NCI-H69 (cell line): ENCODE results near the gene METTL25.
"Not testable (repeated sequence)": the region's sequence is repeated elsewhere in the genome, so short reads cannot be mapped to it uniquely, and the experiment has no call there.

ENCODE experiments used
- DNase-seq: peaks from one replicate; lab custom pipeline; 2025; lab: John Stamatoyannopoulos, UW

METTL25 gene, protein sequence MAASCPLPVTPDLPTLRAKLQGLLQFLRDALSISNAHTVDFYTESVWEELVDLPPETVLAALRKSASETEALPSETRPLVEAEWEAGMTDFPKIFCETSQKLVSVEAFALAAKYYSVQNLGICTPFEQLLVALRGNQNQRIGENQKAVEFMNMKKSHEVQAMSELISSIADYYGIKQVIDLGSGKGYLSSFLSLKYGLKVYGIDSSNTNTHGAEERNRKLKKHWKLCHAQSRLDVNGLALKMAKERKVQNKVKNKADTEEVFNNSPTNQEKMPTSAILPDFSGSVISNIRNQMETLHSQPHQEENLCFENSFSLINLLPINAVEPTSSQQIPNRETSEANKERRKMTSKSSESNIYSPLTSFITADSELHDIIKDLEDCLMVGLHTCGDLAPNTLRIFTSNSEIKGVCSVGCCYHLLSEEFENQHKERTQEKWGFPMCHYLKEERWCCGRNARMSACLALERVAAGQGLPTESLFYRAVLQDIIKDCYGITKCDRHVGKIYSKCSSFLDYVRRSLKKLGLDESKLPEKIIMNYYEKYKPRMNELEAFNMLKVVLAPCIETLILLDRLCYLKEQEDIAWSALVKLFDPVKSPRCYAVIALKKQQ

DNA sequence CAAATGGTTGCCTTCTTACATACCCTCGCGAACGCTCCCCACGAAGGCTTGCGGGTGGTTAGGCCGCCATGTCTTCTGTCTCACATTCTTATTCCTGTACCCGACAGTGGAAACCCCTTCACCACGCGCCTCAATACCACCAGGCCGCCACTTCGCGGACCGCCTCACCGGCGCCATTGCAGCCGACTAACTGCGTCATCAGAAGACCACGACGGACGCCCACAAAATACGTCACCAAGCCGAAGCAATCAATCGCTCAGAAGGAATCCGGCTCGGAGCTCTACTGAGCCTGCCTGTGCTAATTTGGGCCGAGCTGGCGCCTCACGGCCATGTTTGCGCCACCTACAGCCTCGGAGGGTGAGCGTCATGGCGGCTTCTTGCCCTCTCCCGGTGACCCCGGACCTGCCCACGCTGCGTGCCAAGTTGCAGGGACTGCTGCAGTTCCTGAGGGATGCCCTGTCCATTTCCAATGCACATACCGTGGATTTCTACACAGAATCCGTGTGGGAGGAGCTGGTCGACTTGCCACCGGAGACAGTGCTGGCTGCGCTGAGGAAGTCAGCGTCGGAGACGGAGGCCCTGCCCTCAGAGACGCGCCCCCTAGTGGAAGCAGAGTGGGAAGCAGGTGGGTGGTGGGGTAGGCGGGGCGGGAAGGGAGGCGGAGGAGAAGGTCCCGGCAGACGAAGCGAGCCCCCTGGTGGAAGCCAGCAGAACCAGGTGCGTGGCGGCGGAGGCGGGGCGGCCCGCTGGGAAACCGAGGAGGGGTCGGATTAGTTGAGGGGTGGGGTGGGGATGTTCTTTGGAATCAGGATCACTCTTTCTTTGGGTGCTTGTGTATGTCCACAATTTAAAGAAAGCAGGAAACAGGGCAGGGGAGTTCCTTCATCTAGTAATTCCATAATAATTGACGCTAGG is at the start of gene METTL25, which contains the start of gene CCDC59:
Gene METTL25 (plus strand): TSS at position 330 of the 915 bp plus-strand sequence. CDS start 37 bp downstream, at position 367.
Gene CCDC59 (minus strand): TSS at position 188 of the 915 bp plus-strand sequence. CDS start 11 bp downstream, at position 177.
- peak; percentile 99 for DNase-seq

DNA sequence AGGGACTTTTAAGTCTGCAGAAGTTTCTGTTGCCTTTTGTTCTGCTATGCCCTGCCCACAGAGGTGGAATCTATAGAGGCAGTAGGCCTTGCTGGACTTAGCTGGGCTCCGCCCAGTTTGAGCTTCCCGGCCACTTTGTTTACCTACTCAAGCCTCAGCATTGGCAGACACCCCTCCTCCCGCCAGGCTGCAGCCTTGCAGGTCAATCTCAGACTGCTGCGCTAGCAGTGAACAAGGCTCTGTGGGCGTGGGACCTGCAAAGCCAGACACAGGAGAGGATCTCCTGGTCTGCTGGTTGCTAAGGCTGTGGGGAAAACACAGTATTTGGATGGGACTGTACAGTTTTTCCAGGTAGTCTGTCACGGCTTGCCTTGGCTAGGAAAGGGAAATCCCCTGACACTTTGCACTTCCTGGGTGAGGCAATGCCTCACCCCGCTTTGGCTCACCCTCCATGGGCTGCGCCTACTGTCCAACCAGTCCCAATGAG is 43.9 kb upstream of the METTL25 start:
- DNase-seq = no peak

DNA sequence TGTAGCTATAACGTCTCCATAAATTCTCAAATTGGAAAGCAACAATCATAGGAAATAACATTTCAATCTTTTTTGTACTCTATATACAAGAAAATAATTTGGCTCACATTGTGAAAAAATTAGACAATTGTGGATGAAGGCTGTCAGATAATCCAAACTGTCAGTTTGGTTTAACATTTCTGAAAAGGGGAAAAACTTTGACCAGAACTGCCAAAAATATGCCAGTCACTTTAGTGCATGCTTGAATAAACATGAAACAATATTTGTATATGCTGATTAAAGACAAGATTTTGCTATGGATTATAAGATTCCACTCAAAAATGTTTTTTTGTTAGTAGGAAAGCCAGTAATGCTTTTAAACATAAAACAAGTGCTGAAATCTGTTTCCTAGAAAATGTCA is 39.1 kb upstream of the METTL25 start:
- DNase-seq = no peak

DNA sequence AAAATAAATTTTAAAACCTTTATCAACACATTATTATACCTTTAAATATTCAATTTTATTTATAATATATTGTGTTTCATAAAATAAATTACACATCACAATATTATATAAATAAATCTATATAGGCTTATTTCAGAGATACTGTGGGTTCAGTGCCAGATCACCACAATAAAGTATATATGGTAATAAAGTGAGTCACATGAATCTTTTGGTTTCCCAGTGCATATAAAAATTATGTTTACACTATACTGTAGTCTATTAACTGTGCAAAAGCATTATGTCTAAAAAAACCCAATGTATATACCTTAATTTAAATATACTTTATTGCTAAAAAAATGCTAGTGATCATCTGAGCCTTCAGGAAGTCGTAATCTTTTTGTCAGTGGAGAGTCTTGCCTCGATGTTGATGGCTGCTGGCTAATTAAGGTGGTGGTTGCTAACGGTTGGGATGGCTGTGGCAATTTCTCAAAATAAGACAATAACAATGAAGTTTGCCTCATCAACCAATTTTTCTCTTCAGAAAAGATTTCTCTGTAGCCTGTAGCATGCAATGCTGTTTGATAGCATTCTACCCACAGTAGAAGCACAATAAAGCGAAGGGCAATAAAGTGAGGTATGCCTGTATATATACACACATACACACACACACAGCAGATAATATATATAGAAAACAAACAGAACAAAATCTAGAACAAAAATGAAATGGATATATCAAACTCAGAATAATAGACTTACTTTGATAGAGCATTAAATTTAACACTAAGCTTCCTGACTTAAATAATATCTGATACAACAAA is 32.6 kb upstream of the METTL25 start:
- peak; percentile 87 for DNase-seq

DNA sequence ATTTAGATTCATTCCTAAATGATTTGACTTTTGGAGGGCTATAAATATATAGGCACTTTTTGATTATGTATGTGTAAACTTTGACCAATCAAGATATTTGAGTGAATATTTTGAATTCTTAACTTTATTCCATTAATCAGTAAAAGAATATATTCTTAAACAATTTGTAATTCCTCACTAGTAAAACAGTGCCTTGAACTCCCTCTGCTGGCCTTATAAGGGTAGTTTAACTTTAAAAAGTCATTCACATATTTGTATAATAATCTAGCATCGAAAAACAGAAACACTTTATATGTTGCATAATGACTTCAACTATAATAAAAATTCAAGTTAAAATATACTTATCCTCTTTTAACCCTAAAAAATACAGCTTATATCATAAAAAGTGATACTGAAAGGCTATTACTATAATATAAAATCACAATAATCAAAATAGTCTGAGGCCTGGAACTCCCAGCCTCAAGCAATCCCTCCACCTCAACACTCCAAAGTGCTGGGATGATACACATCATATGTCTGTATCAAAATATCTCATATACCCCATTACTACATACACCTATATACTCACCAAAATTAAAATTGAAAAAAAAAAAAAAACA is 31.3 kb upstream of the METTL25 start:
- DNase-seq = peak; percentile 90

DNA sequence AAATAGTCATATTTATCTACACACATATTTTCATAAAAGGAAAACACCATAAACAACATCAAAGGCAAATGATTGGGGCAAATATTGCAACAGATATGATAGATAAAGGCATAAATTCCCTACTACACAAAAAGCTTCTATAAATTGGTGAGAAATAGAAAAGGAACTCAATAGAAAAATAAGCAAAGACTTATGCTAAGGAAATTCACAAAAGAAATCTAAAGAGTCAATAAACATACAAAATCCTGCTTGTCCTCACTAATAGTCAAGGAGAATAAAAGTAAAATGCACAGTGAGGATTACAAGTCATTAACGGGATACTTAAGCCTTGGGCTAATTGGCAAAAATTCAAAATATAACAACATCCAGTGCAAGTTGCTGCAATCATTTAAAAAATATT is 30.5 kb upstream of the METTL25 start:
- DNase-seq = peak; percentile 83

DNA sequence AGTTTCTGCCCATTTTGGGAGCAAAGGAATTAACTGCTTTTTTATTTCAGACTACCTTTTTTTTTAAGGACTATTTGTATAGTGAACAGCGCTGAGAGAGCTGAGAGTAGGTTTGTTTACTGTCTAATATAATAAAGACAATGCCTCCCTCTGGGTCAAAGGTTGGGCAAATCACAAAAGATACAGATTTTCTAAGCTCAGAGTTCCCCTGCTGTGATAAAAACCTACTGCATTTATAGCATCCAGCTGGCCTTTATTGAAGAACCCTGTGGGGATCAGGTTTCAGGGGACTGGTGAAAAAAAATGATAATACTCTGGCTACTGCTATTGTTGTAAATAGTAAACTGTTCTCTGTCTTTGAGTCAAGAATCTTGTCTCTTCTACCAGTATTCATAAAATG is 28.8 kb upstream of the METTL25 start:
- peak; percentile 100 for DNase-seq

DNA sequence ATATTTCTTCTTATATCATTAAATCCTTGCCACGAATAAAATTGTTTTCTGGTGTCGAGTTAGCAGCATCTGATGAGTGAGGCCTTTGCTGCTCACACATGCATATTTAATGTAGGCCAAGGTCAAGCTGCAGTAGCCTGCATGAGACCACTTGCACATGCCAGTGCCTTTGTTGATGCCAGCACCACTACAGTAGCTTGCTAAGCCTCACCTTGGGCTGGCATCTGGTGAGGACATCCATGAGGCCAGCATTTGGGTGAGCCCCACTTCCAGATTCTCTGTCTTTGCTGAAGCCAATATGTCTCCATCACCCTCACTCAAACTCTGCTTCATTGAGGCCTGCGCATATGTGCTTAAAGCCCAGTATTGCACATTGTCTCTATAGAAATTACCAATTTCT is 8.2 kb upstream of the METTL25 start:
- DNase-seq = peak; percentile 35

DNA sequence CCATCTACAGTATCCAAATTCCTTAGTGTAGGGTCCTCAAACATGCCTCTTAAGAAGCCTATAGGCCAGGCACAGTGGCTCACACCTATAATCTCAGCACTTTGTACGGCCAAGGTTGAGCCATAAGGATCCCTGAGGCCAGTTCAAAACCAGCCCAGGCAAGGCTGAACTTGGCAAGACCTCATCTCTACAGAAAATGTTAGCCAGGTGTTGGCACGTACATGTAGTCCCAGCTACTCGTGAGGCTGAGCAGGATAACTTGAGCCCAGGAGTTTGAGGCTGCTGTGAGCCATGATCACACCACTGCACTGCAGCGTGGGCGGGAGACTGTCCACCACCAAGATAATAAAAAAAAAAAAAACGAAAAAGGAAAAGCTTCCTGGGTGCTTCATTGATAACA is 6.9 kb upstream of the METTL25 start:
- no peak for DNase-seq

DNA sequence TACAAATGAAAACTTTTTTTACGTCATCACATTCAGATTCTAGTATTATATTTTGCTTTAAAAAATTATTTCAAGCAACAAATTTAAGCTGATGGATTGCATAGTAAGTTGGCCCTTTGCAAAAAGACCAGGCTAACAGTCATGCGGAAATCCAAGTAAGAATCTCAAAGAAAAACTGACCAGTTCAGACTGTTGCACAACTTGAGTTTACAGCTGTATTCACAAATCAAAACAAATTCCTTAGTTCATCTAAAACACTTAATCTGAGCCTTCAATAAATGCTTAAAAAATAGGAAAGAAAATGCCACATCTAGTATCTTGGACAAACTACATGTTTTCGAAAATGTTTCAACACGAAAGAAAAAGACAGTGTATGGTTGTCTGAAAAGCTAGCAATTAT is 989 bp upstream of the METTL25 start:
- no peak for DNase-seq

DNA sequence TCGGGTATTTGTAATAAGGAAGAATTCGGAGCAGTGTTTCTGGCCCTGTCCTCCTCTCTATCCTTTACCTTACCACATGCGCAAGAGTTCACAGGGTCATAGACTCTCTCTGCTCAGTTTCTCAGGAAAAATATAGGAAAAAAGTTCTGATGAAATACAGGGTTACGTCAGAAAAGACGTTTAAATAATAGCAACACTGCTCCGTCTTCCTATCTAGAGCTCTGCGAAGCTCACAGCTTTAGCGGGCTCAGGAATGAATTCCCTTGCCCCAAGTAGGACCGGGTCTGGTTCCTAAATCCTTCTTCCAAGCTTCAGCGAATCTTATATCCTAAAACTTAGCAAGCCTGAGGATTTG is 507 bp upstream of the METTL25 start:
- DNase-seq = peak; percentile 63

DNA sequence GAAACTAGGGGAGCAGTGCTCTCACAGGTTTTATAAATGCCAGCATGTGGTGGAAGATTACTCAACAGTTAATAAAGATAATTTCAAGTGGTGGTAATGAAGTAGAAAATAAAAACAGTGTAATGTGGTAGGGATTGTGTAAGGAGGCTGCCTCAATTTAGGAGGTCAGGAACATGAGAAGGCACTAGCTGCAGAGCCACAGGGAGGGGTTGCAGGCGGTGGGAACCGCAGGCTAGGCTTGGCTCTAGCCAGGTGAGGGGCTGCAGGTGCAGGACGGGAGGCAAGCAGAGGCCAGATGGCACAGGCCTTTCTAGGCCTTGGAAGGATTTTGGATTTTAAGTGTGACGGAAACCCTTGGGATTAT is 768 bp downstream of the METTL25 start:
- peak; percentile 89 for DNase-seq

DNA sequence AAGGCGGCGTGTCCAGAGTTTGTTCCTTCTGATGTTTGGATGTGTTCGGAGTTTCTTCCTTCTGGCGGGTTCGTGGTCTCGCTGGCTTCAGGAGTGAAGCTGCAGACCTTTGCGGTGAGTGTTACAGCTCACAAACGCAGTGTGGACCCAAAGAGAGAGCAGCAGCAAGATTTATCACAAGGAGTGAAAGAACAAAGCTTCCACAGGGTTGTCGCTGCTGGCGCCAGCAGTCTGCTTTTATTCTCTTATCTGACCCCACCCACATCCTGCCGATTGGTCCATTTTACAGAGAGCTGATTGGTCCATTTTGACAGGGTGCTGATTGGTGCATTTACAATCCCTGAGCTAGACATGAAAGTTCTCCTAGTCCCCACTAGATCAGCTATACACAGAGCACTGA is 2.5 kb downstream of the METTL25 start:
- DNase-seq = not testable (repeated sequence)

DNA sequence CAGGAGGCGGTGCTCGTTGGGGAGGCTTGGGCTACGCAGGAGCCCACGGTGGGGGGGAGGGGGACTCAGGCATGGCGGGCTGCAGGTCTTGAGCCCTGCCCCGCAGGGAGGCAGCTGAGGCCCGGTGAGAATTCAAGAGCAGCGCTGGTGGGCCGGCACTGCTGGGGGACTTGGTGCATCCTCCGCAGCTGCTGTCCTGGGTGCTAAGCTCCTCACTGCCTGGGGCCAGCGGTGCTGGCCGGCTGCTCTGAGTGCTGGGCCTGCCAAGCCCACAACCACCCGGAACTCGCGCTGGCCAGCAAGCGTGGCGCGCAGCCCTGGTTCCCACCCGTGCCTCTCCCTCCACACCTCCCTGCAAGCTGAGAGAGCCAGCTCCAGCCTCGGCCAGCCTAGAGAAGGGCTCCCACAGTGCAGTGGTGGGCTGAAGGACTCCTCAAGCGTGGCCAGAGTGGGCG is 3.2 kb downstream of the METTL25 start:
- DNase-seq = no peak

DNA sequence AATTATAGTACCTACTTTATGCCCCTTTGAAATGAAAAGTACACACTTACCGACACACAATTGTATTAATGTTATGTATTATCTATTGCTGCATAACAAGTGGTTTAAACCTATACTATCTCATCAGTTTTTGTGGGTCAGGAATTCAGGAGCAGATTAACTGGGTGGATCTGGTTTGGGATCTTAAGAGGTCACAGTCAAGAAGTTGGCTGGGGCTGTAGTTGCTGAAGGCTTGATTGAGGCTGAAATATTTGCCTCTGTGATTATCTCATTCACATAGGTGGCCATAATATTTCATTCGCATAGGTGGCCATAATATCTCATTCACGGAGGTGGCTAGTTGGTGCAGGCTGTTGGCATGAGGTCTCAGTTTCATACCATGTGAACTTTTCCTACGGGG is 5.7 kb downstream of the METTL25 start:
- peak; percentile 46 for DNase-seq

DNA sequence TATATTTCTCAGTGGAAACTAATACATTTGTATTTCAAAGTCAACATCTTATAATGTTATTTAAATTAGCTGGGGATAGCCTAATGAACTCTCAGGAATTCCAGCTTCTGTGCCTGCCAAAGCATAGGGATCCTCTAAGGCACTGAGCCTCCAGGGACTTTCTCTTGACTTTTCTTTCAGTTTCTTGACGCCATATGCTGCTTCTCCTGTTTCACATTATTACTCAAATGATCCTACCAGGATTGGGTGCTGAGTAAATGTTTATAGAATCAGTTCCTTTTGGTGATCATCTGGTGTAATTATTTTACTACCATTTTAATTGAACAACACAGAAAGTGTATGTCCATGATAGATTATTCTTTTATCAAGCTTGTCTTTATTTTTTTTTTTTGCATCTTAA is 7.9 kb downstream of the METTL25 start:
- DNase-seq = peak; percentile 94

DNA sequence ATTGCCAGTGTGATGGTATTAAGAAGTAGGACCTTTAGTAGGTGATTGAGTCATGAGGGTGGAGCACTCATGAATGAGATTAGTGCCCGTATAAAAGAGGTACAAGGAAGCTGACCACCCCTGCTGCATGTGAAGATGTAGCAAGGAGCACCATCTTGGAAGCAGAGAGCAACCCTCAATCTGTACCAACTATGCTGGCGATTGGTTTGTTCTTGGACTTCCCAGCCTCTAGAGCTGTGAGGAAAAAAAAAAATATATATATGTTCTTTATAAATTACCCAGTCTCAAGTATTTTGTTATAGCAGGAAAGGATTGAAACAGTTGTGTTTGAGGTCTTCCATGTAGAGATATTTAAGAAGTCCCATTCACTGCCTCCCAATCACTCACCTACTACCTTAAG is 16.9 kb downstream of the METTL25 start:
- DNase-seq = no peak

DNA sequence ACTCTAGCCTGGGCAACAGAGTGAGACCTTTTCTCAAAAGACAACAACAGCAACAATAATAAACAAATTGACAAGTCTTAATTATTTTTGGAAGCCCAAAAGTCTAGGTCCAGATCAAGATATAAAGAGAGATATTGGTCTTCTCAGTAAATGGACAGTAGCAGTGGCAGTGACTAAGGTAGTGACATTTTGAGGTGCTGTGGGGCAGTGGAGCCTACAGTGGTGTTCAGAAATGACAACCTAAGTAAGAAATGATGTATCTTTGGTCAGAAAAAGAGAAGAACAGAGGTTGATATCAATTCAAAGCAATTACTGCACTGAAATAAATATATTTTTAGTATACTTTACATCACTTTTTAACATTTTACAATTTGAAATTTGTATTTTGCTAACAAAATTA is 20.7 kb downstream of the METTL25 start:
- no peak for DNase-seq

DNA sequence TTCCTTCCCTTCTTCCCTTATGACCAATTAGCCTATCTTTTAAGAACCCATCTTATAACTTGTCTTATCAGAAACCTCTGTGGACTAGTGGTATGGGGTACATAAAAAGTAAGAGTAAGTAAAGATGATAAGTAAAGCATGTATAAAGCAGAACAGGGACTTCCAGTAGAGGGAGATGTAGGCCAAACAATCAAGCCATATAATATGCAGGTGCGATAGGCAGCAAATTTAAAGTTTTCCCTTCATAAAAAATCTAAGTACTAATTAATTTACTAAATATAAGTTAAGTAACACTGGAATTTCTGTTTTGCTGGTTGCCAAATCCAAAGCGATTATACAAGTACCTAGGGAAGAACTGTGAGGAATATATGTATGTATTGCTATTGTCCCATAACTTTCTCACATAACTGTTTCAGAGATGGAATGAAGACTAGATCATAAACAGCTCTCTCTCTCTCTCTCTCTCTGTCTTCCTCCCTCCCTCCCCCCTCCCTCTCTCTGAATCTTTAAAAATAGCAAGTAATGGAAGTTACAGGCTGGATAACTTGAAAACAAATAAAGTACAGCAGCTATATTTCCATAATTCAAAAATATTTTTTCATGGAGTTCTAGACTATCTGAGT is 25.7 kb downstream of the METTL25 start:
- DNase-seq = peak; percentile 53

DNA sequence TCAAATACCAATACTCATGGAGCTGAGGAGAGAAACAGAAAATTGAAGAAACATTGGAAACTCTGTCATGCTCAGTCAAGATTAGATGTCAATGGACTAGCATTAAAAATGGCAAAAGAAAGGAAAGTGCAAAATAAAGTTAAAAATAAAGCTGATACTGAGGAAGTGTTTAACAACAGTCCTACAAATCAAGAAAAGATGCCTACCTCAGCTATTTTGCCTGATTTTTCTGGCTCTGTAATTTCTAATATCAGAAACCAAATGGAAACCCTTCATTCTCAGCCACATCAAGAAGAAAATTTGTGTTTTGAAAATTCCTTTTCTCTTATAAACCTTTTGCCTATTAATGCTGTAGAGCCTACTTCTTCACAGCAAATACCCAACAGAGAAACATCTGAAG is 40.5 kb downstream of the METTL25 start:
- DNase-seq = no peak

DNA sequence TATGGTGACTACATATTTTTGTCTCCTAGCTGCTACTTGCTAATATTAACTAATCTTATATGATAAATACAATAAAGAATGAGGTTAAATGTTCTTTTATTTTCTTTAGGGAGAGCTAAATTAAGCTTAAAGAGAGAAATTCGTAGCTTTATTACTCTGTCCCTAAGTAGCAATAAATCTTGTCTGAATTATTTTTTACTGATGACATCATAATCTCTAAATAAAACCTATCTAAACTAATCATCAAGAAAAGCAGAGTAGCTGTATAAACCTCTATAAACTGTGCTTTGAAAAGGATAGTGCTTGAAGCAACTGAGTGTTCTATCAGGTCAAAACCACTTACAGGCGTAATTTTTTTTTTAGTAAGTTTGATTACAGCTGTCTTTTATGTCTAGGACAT is 42.5 kb downstream of the METTL25 start:
- peak; percentile 8 for DNase-seq
